ENCODE measurements around the gene UBE2J1.

- TF ChIP-seq, protein P1, sequence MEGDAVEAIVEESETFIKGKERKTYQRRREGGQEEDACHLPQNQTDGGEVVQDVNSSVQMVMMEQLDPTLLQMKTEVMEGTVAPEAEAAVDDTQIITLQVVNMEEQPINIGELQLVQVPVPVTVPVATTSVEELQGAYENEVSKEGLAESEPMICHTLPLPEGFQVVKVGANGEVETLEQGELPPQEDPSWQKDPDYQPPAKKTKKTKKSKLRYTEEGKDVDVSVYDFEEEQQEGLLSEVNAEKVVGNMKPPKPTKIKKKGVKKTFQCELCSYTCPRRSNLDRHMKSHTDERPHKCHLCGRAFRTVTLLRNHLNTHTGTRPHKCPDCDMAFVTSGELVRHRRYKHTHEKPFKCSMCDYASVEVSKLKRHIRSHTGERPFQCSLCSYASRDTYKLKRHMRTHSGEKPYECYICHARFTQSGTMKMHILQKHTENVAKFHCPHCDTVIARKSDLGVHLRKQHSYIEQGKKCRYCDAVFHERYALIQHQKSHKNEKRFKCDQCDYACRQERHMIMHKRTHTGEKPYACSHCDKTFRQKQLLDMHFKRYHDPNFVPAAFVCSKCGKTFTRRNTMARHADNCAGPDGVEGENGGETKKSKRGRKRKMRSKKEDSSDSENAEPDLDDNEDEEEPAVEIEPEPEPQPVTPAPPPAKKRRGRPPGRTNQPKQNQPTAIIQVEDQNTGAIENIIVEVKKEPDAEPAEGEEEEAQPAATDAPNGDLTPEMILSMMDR (IDR thresholded peaks at IDR 0.05; ENCODE audit: low read depth, low read length, poor library complexity, severe bottlenecking), result no peak
- TF ChIP-seq EZH2phosphoT487 (IDR thresholded peaks at IDR 0.05; ENCODE audit: borderline replicate concordance, low read length), result no peak
These were observed 41.1 kb upstream of the UBE2J1 start for GRCh38 chr6:89393659-89394058.

Measured in DOHH2 (cell line).